DND-41 (cell line): ENCODE results near the gene CHD1L.

Source experiments
- ATAC-seq: fragments of 200-7000 bp; cut with Tn5 transposase; 3 replicates; pipeline ENCODE4 v1.9.1; 2021; ENCODE audit warnings: low read depth; ENCODE audit not compliant: insufficient read depth
- DNase-seq: peaks from one replicate; pipeline ENCODE4 v3.0.0-alpha.2; 2020
- H2AFZ ChIP-seq: 2 replicates; pipeline ENCODE4 v1.6.0; 2012; ENCODE audit warnings: low read depth, low read length
- H3K27ac ChIP-seq: 2 replicates; pipeline ENCODE4 v1.5.1; 2012; ENCODE audit warnings: low read length, inconsistent platforms
- H3K27me3 ChIP-seq: fragments of 200-600 bp; sonication (generic); 2 replicates; pipeline ENCODE4 v1.6.0; 2012; ENCODE audit warnings: low read length, mild to moderate bottlenecking, inconsistent platforms; ENCODE audit not compliant: insufficient read depth, poor library complexity
- H3K36me3 ChIP-seq: 2 replicates; pipeline ENCODE4 v1.5.1; 2012; ENCODE audit warnings: low read length, inconsistent platforms; ENCODE audit not compliant: insufficient read depth
- H3K4me1 ChIP-seq: 2 replicates; pipeline ENCODE4 v1.5.1; 2012; ENCODE audit warnings: mild to moderate bottlenecking, low read length; ENCODE audit not compliant: insufficient read depth
- H3K4me2 ChIP-seq: 2 replicates; pipeline ENCODE4 v1.6.0; 2012; ENCODE audit warnings: mild to moderate bottlenecking, moderate library complexity, low read length, inconsistent platforms; ENCODE audit not compliant: insufficient read depth
- H3K4me3 ChIP-seq, 2 experiments: fragments of 200-600 bp in 1 of 2; shearing (Covaris generic) in 1 of 2; 2 replicates each; pipeline ENCODE4 v1.5.1; 2012 to 2016; ENCODE audit warnings: inconsistent platforms in 2 of 2, low read length in 2 of 2, mild to moderate bottlenecking in 2 of 2, low read depth in 1 of 2, moderate library complexity in 1 of 2
- H3K79me2 ChIP-seq: 2 replicates; pipeline ENCODE4 v1.6.0; 2012; ENCODE audit warnings: low read length, inconsistent platforms; ENCODE audit not compliant: insufficient read depth
- H3K9ac ChIP-seq: 2 replicates; pipeline ENCODE4 v1.6.0; 2012; ENCODE audit warnings: low read depth, mild to moderate bottlenecking, inconsistent platforms, low read length, moderate library complexity
- H3K9me3 ChIP-seq: 2 replicates; pipeline ENCODE4 v1.5.1; 2012; ENCODE audit warnings: low read length, moderate library complexity, mild to moderate bottlenecking, inconsistent platforms; ENCODE audit not compliant: insufficient read depth, severe bottlenecking
- H4K20me1 ChIP-seq: 2 replicates; pipeline ENCODE4 v1.6.0; 2012; ENCODE audit warnings: low read length; ENCODE audit not compliant: insufficient read depth
- CTCF ChIP-seq: IDR thresholded peaks from 2 replicates; pipeline ENCODE4 v1.5.1; 2012; ENCODE audit warnings: borderline replicate concordance, low read length, moderate library complexity, mild to moderate bottlenecking; ENCODE audit not compliant: poor library complexity, severe bottlenecking; ENCODE audit errors: extremely low read depth
- EZH2 ChIP-seq: IDR thresholded peaks from 3 replicates; pipeline ENCODE4 v1.6.1; 2012; ENCODE audit warnings: borderline replicate concordance, low read depth, mild to moderate bottlenecking, moderate library complexity, low read length, inconsistent platforms; ENCODE audit not compliant: severe bottlenecking

Gene CHD1L

GRCh38 chr1:147202576-147202975 is 39.9 kb upstream of the CHD1L start:
- Histone ChIP-seq H3K4me1 (no peaks in the 10 kb centered on the region), H3K79me2 (no peaks in the 10 kb centered on the region), H3K36me3 (no peaks in the 10 kb centered on the region), H3K4me3 (no peak overlapping the region), H3K4me2 (no peak overlapping the region), H3K27me3 (no peaks in the 10 kb centered on the region), H3K9ac (no peak overlapping the region), H4K20me1 (no peaks in the 10 kb centered on the region), H2AFZ (no peak overlapping the region), H3K27ac (no peak overlapping the region), H3K9me3 (no peaks in the 10 kb centered on the region)
- TF ChIP-seq CTCF (no peak), EZH2 (no peak)
- no peak for DNase-seq
- no peak for ATAC-seq

GRCh38 chr1:147204080-147204479 is 38.4 kb upstream of the CHD1L start:
- Histone ChIP-seq H3K4me3 (no peak overlapping the region), H3K36me3 (no peaks in the 10 kb centered on the region), H2AFZ (no peak overlapping the region), H3K27me3 (no peaks in the 10 kb centered on the region), H3K4me2 (no peak overlapping the region), H3K9ac (no peak overlapping the region), H3K4me1 (no peaks in the 10 kb centered on the region), H3K27ac (no peak overlapping the region), H3K9me3 (no peaks in the 10 kb centered on the region), H4K20me1 (no peaks in the 10 kb centered on the region), H3K79me2 (no peaks in the 10 kb centered on the region)
- TF ChIP-seq EZH2 = no peak
- no peak for TF ChIP-seq CTCF
- no peak for DNase-seq
- ATAC-seq = no peak

- no peaks in the 10 kb centered on the region for H3K4me1 ChIP-seq
- H3K27ac ChIP-seq = no peak overlapping the region
- no peak overlapping the region for H2AFZ ChIP-seq
- H3K27me3 ChIP-seq = no peaks in the 10 kb centered on the region
- no peak overlapping the region for H3K4me2 ChIP-seq
- no peak for DNase-seq
- ATAC-seq = no peak
- H3K9ac ChIP-seq = no peak overlapping the region
- H3K79me2 ChIP-seq = no peaks in the 10 kb centered on the region
- H3K9me3 ChIP-seq = no peaks in the 10 kb centered on the region
- TF ChIP-seq EZH2 (no peak), CTCF (no peak)
- H3K36me3 ChIP-seq = no peaks in the 10 kb centered on the region
- no peak overlapping the region for H3K4me3 ChIP-seq
- H4K20me1 ChIP-seq = no peaks in the 10 kb centered on the region
These were observed 35.3 kb upstream of the CHD1L start for GRCh38 chr1:147207192-147207591.

- ATAC-seq (no peak), DNase-seq (no peak)
- H3K36me3 ChIP-seq = no peaks in the 10 kb centered on the region
- H3K27me3 ChIP-seq = no peaks in the 10 kb centered on the region
- H2AFZ ChIP-seq = no peak overlapping the region
- H3K27ac ChIP-seq = no peak overlapping the region
- no peaks in the 10 kb centered on the region for H4K20me1 ChIP-seq
- no peak overlapping the region for H3K9ac ChIP-seq
- TF ChIP-seq CTCF (no peak), EZH2 (no peak)
- H3K79me2 ChIP-seq = no peaks in the 10 kb centered on the region
- no peak overlapping the region for H3K4me3 ChIP-seq
- H3K9me3 ChIP-seq = no peaks in the 10 kb centered on the region
- H3K4me1 ChIP-seq = no peaks in the 10 kb centered on the region
- H3K4me2 ChIP-seq = no peak overlapping the region
These were observed 33.9 kb upstream of the CHD1L start for GRCh38 chr1:147208619-147209018.
